ENCODE results near the gene DCDC2. TPM values are rescaled to one million over a fixed set of nuclear protein-coding genes. Genes with fewer than 3 reads are reported as not detected.

The DCDC2 gene
- total RNA-seq, 2 donors from 2014 or later = 0.12 TPM; not detected in 1

DNA sequence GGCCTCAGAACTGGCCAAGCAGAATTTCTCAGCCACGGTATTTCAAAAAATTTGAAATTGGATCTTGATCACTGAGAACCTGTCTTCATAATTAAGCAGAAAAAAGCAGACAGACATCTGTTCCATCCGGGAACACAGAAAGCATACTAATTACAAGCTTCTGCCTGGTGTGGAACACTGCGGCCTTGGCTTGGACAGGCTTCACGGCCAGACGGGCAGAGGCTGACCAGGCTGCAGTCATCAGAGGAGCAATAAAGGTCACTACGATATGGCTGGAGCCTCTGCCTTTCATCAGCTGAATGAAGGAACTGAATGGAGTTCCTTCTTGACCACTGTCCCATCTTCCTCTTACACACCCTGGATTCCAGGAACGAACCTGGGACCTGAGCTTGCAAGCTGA, 235.7 kb downstream of the DCDC2 start:
- Mint-ChIP-seq H3K27me3 (ENCODE audit: low read depth) (peaks cover 27% of the 10 kb centered on the region), H3K4me3 (no peak overlapping the region), H3K9me3 (peaks cover 1 to 2% of the 10 kb centered on the region in 2 donors), H3K27ac (no peak overlapping the region), H3K4me1 (ENCODE audit: low read depth) (peaks cover 6% of the 10 kb centered on the region), H3K36me3 (ENCODE audit: insufficient read depth in 2 of 2) (peaks cover 2% of the 10 kb centered on the region in 2 donors)
- DNase-seq (no peak), ATAC-seq (replicated peaks in 1 of 2) (no peak)

Other genes starting within 250 kb of the DCDC2 start
- gene NRSN1, start 231.8 kb downstream of the DCDC2 start, total RNA-seq = not detected
- 10 to 100 TPM; 19.4 to 22.3 TPM for gene MRS2, start 44.9 kb upstream of the DCDC2 start, total RNA-seq
- under 1 TPM; 0.51 to 0.82 TPM for gene GPLD1, start 131.5 kb upstream of the DCDC2 start, total RNA-seq
- 10 to 100 TPM in 1 of 2 donors, 1 to 10 TPM in 1; 8.0 to 14.7 TPM for gene ALDH5A1, start 136.9 kb upstream of the DCDC2 start, total RNA-seq